DMS 273 (cell line): ENCODE results near the gene TFE3.
"Not testable (repeated sequence)": the region's sequence is repeated elsewhere in the genome, so short reads cannot be mapped to it uniquely, and the experiment has no call there.

Experiments used
- DNase-seq: peaks from one replicate; lab custom pipeline; 2025; ENCODE audit not compliant: unreplicated experiment; lab: John Stamatoyannopoulos, UW

Gene TFE3

GRCh38 chrX:49001521-49002090 is 41.6 kb downstream of the TFE3 start:
- DNase-seq = peak; percentile 72

DNA sequence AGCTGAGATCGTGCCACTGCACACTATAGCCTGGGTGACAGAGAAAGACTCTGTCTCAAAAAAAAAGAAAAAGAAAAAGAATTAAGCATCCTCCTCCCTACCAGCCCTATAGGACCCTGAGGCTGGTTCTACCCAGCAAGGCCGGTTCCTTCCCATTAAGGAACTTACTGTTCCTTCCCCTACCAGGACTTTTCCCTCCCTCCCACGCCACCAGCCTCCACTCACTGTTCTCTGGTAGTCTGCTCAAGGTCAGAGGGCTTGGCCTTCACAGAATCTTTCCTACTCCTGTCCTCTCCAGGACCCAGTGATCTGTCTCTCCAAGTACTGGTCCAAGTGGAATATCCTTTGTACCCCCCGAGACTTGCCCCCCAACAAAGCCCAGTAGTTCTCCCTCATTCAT is 42.5 kb downstream of the TFE3 start:
- DNase-seq = no peak

DNA sequence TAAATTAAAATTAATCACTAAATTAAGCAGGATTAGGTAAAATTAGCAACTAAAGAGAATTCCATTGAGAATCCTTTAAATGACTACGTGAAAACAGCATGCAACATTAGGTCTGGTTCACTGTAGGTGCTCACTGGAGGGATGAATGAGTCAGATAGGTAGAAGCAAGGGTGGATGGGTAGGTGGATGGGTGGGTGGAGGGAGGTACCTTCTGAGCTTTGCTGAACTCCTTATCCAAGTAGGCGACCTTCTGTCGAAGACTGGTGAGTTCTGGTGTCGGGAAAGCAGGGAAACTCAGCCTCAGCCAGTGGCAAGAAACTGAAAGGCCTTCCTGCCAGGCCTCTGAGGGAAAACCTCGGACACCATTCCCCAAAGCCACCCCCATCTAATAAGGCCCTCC is 44.1 kb downstream of the TFE3 start:
- DNase-seq = no peak

DNA sequence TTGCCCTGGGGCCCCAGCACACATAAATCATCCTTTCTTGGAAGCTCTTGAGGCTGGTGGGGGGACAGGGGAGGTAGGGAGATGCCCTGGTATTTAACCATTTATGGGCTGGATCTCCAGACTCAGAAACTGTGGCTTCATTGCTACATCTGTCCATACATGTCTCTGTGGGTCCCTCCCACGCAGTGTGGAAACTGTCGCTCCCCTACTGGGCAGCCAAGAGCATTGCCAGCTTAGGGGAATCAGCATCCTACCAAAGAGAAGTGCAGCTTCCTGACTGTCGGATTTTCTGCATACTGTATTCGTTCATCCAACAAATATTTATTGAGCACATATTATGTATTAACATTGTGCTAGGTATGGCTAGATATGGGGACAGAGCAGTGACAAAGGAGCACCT is 44.8 kb downstream of the TFE3 start:
- no peak for DNase-seq

- DNase-seq = no peak
Observed at GRCh38 chrX:48997865-48998264, 45.3 kb downstream of the TFE3 start.

DNA sequence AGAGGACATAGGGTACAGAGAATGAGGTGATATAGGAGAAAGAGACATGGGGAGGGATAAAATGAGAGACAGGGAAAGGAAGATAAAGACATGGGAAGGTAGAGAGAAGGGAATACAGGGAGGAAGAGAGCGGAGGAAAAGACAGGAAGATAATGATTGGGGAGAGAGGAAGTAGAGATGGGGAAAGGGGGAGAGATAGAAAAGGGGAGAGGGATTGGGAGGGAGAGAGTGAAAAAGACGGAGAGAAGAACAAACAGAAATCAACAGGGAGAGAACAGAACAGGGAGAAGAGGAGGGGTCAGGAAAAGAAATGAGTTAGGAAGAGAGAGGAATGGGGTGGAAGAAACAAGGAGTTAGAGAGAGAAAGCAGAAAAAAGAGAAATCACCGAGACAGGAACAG is 45.7 kb downstream of the TFE3 start:
- DNase-seq = no peak

DNA sequence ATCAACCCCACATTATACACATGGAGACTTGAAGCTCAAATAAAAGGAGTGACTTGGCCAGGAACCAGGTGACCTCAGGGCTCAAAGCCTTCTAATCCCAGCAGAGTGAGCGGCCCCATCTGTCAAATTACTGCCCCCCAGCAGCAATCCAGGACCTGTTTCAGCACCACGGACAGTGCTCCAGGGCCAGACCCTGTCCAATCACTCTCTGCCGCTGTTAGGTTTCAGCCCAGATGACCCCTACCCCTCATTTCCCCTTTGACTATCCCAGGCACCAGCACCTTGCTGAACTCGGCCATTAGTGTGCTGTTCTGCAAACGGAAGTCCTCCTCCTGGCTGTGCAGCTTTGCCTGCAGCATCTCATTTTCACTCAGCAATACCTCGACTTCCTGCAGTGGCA is 46.2 kb downstream of the TFE3 start:
- DNase-seq = no peak

DNA sequence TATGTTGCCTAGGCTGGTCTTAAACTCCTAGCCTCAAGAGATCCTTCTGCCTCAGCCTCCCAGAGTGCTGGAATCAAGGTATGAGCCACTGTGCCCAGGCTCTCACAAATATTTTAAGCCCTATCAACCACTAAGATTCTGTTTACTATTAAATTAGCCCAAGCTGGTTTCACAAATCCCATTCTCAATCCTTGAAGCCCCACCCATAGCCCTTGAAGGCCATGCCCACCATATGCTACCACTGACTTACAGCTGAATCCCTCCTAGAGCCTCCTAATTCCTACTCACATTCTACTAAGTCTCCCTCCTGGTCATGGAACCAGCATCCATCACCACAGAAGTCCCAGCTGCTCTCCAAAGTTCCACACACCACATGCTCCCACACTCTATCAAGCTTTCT is 50.8 kb downstream of the TFE3 start:
- DNase-seq = no peak

- DNase-seq = no peak
Observed at GRCh38 chrX:48989483-48989882, 53.7 kb downstream of the TFE3 start.

- no peak for DNase-seq
Observed at GRCh38 chrX:48983896-48984295, 59.3 kb downstream of the TFE3 start.

DNA sequence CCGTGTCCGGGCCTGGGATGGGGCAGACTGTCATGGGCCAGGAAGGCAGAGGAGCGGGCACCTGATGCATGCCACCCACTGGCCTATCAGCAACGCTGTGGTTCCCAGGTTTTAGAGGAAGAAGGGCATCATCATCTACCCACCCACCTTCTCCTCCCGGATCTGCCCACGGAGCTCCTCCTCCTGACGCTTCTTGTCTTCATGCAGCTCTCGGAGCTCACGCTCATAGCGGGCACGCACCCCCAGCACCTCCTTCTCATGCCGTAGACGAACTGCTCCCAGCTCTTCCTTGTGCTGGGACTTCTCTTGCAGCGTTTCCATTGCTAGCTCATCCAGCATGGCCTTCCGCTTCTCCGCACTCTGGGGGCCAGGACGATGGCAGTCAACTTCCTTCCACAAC is 60.1 kb downstream of the TFE3 start:
- DNase-seq = no peak

GRCh38 chrX:48981178-48981577 is 62.0 kb downstream of the TFE3 start:
- no peak for DNase-seq

GRCh38 chrX:48980341-48980740 is 62.8 kb downstream of the TFE3 start:
- not testable (repeated sequence) for DNase-seq
